IMR-90 (cell line): ENCODE measurements around the gene PMM2.

Experiments
- CEBPB ChIP-seq: IDR thresholded peaks from 2 replicates; pipeline ENCODE4 v1.6.1; 2012; ENCODE audit warnings: low read depth, low read length, improper control_type of control experiment
- MAFK ChIP-seq: IDR thresholded peaks from 2 replicates; pipeline ENCODE4 v1.6.1; 2012; ENCODE audit warnings: low read depth, low read length, improper control_type of control experiment
- NFE2L2 ChIP-seq: fragments of 150-350 bp; IDR thresholded peaks from 2 replicates; pipeline ENCODE4 v1.6.1; 2016; ENCODE audit warnings: low read depth, mild to moderate bottlenecking, low read length
- POLR2A ChIP-seq: IDR thresholded peaks from 2 replicates; pipeline ENCODE4 v1.6.1; 2012; ENCODE audit warnings: mild to moderate bottlenecking, low read depth, low read length
- SMC3 ChIP-seq: fragments of 150-350 bp; IDR thresholded peaks from 2 replicates; pipeline ENCODE4 v1.6.1; 2016; ENCODE audit warnings: low read depth, mild to moderate bottlenecking, antibody characterized with exemption, low read length, moderate library complexity
- TF ChIP-seq, protein P1 (sequence below): conservative IDR thresholded peaks from 2 replicates; pipeline ENCODE4 v1.5.1; 2012; ENCODE audit warnings: mild to moderate bottlenecking, low read depth, low read length, improper control_type of control experiment
- TF ChIP-seq, protein P2 (sequence below): fragments of 150-350 bp; IDR thresholded peaks from 2 replicates; pipeline ENCODE4 v1.6.1; 2017; ENCODE audit warnings: mild to moderate bottlenecking, antibody characterized with exemption, low read length, low read depth

DNA sequence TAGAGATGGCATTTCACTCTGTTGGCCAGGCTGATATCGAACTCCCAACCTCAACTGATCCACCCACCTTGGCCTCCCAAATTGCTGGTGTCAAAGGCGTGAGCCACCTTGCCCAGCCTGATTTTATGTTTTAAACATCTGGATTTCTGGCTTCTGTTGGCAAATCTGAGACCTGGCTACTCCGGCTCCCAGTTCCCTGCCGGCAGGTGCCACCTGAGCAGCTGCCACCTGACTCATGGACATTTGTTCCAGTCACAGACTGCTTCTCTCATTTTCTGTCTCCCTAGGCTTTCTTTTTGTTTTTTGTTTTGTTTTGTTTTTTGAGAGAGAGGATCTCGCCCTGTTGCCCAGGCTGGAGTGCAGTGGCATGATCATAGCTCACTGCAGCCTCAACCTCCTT, 9.6 kb downstream of the PMM2 start:
- TF ChIP-seq MAFK (no peak), CEBPB (no peak), POLR2A (no peak), SMC3 (no peak), NFE2L2 (no peak)
- TF ChIP-seq, protein P1, sequence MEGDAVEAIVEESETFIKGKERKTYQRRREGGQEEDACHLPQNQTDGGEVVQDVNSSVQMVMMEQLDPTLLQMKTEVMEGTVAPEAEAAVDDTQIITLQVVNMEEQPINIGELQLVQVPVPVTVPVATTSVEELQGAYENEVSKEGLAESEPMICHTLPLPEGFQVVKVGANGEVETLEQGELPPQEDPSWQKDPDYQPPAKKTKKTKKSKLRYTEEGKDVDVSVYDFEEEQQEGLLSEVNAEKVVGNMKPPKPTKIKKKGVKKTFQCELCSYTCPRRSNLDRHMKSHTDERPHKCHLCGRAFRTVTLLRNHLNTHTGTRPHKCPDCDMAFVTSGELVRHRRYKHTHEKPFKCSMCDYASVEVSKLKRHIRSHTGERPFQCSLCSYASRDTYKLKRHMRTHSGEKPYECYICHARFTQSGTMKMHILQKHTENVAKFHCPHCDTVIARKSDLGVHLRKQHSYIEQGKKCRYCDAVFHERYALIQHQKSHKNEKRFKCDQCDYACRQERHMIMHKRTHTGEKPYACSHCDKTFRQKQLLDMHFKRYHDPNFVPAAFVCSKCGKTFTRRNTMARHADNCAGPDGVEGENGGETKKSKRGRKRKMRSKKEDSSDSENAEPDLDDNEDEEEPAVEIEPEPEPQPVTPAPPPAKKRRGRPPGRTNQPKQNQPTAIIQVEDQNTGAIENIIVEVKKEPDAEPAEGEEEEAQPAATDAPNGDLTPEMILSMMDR: no peak
- TF ChIP-seq, protein P2, sequence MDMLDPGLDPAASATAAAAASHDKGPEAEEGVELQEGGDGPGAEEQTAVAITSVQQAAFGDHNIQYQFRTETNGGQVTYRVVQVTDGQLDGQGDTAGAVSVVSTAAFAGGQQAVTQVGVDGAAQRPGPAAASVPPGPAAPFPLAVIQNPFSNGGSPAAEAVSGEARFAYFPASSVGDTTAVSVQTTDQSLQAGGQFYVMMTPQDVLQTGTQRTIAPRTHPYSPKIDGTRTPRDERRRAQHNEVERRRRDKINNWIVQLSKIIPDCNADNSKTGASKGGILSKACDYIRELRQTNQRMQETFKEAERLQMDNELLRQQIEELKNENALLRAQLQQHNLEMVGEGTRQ: no peak
